ENCODE measurements around the gene TARS2.

DNA sequence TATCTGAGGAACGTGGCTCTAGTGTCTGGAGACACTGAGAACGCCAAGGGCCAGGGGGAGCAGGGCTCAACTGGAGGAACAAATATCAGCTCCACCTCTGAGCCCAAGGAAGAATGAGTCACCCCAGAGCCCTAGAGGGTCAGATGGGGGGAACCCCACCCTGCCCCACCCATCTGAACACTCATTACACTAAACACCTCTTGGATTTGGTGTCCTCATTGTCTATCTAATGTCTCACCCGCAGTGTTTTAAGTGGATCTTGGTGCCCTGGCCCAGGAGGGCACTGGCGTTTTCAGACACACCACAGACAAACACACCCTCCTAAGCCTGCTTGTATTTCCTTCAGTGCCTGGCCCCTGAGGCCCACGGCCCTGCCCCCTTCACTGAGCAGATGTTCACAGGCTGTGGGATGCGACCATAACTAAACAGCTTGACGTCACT is 26.2 kb downstream of the TARS2 start:
- TF ChIP-seq CTCF (IDR thresholded peaks at IDR 0.05; ENCODE audit: insufficient read depth, low read length, poor library complexity, severe bottlenecking) (no peak), EZH2phosphoT487 (conservative IDR thresholded peaks at IDR 0.05; ENCODE audit: low read length) (no peak)

Data from SU-DHL-6 (cell line).